GM13977 (cell line): Measurements from ENCODE around the gene WWC1.

Source experiments
- DNase-seq: peaks from one replicate; pipeline ENCODE4 v3.0.0; 2012; ENCODE audit warnings: low spot score
- in situ Hi-C: fragments of 300-500 bp; cut with MboI; formaldehyde crosslinking; loops from one replicate; pipeline ENCODE4 v1.12.0; 2022; ENCODE audit warnings: low sequenced_read_pairs, low pct_unique_long_range_greater_than_20kb, mixed read lengths, inconsistent platforms; ENCODE audit not compliant: unreplicated experiment
- TF ChIP-seq, protein P1 (sequence below): IDR thresholded peaks from 2 replicates; pipeline ENCODE4 v1.5.1; 2012; ENCODE audit warnings: mild to moderate bottlenecking, control low read depth; ENCODE audit not compliant: insufficient read depth; ENCODE audit errors: extremely low read depth, missing control alignments

WWC1 gene

GRCh38 chr5:168464641-168465040 is 173.2 kb downstream of the WWC1 start:
- DNase-seq: no peak
- TF ChIP-seq, protein P1, sequence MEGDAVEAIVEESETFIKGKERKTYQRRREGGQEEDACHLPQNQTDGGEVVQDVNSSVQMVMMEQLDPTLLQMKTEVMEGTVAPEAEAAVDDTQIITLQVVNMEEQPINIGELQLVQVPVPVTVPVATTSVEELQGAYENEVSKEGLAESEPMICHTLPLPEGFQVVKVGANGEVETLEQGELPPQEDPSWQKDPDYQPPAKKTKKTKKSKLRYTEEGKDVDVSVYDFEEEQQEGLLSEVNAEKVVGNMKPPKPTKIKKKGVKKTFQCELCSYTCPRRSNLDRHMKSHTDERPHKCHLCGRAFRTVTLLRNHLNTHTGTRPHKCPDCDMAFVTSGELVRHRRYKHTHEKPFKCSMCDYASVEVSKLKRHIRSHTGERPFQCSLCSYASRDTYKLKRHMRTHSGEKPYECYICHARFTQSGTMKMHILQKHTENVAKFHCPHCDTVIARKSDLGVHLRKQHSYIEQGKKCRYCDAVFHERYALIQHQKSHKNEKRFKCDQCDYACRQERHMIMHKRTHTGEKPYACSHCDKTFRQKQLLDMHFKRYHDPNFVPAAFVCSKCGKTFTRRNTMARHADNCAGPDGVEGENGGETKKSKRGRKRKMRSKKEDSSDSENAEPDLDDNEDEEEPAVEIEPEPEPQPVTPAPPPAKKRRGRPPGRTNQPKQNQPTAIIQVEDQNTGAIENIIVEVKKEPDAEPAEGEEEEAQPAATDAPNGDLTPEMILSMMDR: no peak
- in situ Hi-C loops: no loop called here

GRCh38 chr5:168467755-168468330 is 176.4 kb downstream of the WWC1 start:
- TF ChIP-seq, protein P1: no peak
- no peak for DNase-seq
- in situ Hi-C loops: no loop called here

GRCh38 chr5:168468836-168469235 is 177.4 kb downstream of the WWC1 start:
- no peak for DNase-seq

GRCh38 chr5:168469816-168470215 is 178.4 kb downstream of the WWC1 start:
- TF ChIP-seq, protein P1: no peak
- in situ Hi-C loops: no loop called here
- no peak for DNase-seq

More at GRCh38 chr5:168468836-168469235, 177.4 kb downstream of the WWC1 start:
- in situ Hi-C loops: no loop called here
- TF ChIP-seq, protein P1: no peak

- DNase-seq: no peak
- TF ChIP-seq, protein P1: no peak
- in situ Hi-C loops: no loop called here
Measured at GRCh38 chr5:168471785-168472184, 180.3 kb downstream of the WWC1 start.

- DNase-seq: no peak
- in situ Hi-C loops: no loop called here
- TF ChIP-seq, protein P1: no peak
Measured at GRCh38 chr5:168472329-168472728, 180.9 kb downstream of the WWC1 start.
